Measurements from ENCODE around the gene LPO.

LPO gene

DNA sequence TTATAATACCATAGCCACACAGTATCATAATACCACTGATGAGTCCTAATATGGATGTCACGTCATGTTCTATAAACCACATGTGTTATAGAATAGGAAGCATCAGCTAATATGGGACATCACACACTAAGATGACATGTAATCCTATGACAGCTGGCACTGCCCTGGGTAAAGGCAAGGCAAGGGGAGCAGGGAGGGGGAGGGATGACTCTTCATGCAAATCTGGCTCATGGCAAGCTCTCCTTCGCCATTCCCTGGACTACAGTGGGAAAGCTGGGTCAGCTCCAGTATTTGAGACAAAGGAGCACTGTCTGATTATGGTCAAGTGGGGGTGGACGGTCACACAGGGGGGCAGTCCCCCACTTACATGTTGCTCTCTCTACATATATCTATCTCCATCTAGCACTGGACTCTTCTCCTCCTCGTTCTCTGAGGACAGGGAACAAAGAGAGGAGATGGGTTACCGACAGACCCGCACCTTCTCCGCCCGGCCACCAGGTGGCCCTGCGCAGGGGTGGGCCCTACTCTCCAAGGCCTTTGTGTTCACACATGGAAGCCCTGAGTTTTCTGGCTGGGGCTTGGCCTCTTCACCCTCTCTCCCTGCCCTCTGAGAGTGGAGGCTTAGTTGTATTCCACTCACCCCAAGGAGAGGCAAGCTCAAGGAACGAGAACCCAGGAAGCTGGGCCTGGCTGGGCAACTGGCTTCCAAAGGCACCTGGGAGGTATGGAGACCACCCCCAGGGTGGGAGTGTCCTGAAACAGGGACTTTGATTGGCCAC, 65.8 kb downstream of the LPO start:
- peak; percentile 51 for DNase-seq (ENCODE audit: low read depth)

DNA sequence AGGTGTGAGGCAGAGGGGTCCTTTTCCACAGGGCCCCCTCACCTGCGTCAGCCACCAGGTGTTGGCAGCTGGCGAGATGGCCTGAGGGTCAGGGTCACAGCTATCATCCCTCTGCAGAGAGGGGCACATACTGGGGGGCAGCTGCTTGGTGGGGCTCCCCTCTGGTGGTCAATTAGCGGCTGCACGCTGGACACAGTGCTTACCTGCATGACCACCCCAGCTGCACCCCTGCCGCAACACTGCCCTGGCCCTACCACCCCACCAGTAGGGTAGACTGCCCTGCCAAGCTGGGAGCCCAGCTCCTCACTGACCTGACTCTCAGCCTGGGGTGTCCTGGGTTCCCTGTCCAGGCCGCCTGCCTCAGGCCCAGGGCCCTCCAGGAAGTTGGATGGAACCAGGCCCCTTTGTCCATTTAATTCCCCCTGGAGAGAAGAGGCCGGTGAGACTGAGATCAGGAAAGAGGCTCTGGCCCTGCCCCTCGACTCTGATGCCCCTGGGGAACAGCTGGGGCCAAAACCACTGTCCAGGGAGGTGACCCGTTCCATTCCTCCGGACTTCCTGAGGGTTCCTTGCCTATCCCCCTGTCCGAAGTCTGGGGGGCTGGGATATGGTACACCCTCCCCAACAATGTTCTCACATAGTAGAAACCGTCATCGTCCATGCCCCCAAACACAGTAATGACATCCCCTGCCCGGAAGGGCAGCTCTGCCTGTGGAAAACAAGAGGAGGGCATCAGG, 66.5 kb downstream of the LPO start:
- no peak for DNase-seq (ENCODE audit: low read depth)

DNA sequence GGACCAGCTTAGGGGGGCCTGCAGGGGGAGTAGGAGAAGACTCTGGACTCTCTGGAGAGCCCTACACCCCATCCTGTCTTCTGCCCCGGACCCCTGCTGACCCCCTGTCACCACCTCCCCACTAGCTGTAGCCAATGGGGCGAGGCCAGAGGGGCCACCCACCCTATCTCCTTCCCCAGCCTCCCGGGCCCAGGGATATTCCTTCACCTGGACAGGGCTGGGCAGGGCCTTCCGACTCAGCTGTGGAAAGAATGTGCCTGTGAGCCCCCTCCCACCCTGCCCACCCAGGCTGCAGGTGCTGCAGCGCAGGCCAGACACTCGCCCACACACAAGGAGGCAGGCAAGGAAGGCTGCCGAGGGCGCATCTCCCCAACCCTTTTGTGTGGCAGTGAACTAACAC, 67.2 kb downstream of the LPO start:
- no peak for DNase-seq (ENCODE audit: low read depth)

DNA sequence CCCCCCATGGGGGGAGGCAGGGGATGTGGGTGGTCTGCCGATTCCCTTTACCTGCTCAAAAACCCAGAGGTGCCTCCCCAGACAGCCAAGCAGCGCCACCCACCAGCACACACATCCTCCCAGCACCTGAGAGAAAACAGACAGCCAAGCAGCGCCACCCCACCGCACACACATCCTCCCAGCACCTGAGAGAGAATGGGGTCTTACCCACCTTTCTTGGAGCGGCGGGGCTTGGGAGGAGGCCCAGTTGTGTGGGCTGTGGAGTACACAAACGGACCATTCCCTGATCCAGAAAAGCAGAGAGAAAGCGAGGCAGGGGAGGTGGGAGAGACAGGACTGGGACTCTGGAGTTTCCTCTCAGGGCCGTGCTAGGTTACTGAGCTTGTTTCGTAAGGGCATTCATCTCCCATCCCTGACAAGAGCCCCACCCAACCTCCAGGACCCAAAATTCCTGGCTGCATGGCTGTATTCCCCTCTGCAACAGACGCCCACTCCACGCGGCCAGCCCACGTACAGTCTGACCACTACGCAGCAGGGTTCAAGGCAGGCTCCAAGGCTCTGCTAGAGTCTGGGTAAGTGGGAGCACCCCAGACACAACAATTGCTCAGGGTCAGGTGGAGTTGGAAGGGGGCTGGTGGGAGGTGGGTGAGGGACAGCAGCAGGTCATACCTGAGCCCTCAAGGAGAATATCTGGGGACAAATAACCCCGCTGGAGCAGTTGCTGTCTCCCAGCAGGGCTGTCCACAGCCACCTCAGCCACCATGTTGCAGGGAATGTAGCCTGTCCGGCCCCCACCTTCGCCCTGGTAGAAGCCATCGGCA, 68.0 kb downstream of the LPO start:
- DNase-seq (ENCODE audit: low read depth), result no peak

DNA sequence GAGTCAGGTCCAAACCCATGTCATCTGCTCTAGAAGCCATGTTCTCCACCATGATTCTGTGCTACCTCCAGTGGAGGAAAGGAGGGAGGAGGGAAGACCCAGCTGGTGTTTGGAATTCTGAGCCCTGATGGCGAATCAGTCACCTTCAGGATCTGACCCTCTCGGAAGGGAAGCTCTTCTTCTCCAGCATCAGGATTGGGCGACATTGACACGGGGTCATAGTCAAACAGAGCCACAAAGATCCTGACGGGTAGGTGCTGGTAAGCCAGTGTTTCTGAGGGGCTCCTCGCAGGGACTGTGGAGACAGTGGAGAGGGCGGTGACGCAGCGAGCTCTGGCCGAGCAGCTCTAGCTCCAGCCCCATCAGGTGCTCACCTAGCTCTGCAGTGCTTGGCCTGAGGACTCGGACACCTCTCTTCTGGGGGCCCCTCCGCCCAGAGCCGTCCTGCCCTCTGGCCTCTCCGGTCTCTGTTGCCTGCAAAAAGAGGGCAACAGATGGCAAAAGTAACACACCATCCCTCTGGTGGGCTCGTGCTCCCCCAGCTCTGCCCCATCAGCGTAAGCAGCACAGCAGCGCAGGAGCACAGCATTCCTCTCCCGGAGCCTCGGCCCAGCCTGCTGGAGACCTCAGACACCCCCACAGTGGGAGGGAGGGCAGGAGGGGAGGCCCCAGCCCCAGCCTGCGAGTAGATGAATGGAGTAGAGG, 69.2 kb downstream of the LPO start:
- DNase-seq (ENCODE audit: low read depth), result no peak

DNA sequence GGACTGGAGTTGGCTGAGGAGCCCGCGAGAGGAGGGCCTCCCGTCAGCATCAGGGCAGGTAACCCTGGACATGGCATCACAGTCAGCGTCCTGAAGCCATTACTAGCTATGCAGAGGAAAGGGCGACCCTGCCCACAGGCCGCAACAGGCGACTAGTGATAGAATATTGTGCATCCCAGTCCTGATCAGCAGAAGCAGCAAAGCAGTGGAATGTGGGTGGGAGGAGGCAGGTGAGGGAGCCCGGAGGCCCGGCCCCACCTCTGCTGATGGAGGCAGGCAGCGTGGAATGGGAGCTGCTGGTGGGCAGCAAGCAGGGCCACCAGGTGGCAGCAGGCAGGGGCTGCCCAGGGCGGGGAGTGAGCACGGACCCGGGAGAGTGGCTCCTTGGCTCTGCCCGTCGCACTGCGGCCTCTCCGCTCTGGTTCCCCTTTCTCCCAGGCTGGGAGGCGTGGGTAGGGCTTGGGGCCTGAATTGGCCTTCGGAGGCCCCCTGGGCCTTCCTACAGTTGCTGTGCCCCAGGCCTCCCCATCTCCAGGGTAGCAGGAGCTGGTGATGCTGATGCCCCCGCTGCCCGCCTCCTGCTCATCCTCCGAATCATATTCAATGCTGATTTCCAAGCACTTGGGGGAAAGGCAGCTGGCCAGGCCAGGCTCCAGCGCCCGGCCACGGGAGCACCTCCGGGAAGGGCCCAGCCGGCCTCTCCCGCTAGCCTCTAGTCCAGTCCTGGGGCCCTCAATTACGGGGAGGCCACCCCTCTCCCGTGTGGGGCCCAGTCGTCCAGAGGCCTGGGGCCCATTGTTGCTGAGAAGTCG, 70.0 kb downstream of the LPO start:
- DNase-seq (ENCODE audit: low read depth), result peak; percentile 16

DNA sequence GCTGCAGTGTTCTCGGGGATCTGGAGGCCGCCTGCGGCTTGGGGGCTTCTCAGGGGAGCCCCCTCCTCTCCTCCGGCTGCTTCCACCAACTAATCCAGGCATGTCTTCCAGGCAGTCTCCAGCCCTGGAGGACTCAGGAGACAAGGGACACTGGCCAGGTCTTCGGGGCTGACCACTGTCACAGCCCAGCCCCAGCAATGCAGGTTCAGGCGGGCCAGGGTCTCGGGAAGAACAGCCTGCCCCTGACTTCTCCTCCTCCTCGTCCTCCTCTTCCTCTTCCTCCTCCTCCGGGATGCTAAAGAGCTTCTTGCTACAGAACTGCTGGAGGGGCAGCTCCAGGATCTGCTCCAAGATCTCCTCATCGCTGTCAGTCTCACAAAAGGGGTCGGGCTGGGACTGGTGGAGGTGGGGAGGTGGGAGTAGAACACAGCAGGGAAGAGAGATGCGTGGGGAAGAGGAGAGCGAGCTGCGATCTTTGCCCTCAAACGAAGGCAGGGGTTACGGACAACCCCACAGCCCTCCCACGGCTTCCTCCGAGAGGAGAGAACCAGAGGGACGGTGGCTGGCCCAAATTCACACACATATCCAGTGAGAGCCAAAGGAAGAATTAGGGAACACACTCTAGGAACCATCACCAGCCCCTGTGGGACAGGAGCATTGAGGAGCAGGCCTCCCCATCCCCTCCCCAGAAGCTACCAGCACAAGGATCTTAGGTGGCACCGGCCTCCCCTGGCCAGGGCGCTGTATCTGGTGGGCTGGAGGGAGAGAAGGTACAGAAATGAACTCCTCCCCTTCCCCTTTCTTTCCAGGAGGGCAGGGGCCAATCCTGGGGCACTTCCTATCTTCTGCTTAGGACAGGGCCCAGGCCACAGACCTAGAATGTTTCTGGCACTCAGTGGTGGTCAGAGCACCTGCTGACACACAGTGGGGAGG, 70.9 kb downstream of the LPO start:
- no peak for DNase-seq (ENCODE audit: low read depth)

DNA sequence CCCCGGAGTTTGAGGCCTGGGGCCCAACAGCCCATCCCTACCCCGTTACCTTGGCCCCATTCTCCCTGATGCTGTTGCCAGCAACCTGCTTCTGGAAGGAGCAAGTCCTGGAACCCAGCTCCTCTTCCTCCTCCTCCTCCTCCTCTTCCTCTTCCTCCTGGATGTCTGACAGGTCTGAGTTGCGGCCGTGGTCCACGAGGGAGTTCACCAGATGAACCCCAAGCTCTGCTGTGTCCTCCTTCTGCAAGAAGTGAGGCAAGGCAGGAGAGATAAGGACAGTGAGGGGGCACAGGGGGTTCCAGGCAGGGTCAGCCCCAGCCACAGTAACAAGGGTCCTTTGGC, 71.5 kb downstream of the LPO start:
- no peak for DNase-seq (ENCODE audit: low read depth)

DNA sequence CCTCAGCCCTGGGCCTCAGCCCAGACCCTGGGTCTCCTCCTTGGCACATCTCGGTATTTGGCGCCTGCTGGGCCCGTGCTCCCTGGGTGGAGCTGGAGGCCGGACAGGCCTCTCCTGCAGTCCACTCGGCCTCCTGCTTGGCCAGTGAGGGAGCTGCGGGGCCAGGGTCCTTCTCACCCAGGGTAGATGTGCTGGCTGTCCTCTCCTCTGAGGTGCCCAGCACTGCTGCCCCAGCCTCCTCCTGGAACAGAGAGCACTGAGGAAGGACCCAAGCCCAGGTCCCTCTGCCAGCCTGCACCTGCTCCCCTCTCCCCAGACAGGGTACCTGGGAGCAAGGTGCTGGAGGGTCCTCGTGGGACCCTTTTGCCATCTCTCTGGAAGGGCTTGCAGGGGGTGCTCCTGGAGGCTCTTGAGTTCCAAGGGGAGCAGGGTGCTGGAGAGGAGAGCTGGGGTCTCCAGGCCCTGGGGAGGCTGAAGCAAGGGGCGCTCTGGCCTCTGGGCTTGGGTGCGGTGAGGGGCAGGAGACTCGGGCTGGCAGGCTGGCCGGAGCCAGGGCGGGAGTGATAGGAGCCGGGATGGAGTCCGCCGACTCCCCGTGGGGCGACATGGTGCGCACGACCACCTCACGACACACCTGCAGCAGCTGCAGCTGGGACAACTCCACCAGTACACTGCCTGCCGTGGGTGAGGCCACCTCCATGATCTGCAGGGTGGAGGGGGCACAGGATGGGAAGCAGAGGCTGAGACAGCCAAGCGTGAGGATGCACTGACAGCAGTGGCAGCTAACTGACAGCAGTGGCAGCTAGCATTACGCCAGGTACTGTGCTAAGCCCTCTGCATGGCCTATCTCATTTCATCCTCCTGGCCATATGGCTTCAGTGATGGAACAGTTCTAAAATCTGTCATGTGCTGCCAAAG, 72.4 kb downstream of the LPO start:
- DNase-seq (ENCODE audit: low read depth), result no peak

DNA sequence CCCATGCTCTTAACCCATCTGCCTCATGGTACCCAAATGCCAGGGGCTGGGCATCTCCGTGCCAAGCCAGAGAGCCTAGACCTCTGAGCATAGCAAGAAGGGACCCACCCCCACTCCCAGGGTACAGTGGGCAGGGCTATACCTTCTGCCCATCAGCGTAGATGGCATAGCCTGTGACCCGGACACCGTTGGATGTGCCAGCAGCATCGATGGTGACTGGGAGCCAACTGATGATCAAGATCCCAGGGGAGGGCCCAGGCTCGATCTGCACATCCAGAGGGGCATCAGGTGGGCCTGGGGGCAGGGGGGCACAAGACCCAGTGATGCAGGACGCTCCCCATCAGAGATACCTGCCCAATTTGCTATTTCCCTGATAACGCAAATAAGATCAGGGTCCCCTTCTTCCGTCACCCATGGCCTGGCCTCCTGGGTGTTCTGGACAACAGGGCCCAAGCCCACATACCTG, 73.1 kb downstream of the LPO start:
- DNase-seq (ENCODE audit: low read depth), result no peak

DNA sequence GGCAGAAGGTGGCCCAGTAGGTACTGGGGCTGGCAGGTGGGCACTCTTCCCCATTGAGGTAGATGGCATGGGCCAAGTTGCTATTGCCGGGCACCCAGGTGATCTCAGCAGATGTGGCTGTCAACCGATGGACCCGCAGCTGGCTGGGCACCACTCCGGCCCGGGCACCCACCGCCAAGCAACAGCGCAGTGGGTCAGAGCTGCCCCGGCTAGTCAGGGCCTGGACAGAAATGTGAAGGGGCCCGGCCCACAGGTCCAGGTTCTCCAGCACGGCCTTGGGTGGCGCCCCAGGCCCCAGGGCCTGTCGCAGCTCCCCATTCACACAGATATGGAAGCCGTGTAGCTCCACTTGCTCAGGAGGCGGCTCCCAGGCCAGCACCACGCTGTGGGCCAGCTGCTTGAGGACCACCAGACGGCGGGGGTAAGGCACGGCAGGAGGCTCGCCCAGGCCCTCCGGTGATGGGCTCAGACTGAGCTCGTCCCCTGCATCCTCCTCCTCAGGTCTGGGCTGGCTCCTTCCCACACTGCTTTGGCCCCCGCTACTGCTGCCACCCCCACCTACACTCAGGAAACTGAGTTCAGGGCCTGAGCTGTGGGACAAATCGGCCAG, 73.7 kb downstream of the LPO start:
- no peak for DNase-seq (ENCODE audit: low read depth)

DNA sequence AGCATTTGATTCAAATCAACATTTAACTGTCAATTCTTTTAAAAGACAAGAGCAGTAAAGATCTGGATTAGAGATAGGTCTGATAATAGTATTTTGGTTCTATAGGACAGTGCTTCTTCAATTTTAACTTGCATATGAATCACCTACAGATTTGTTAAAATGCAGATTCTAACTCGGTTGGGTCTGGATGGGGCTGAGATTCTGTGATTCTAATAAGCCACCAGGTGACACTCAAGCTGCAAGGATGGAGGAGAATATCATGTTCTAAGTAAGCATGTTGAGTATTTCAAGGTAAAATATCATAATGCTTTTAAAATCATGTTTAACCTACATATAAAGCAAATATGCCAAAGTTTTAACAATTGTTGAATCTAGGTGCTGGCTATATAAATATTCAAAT, 74.4 kb downstream of the LPO start:
- no peak for DNase-seq (ENCODE audit: low read depth)

DNA sequence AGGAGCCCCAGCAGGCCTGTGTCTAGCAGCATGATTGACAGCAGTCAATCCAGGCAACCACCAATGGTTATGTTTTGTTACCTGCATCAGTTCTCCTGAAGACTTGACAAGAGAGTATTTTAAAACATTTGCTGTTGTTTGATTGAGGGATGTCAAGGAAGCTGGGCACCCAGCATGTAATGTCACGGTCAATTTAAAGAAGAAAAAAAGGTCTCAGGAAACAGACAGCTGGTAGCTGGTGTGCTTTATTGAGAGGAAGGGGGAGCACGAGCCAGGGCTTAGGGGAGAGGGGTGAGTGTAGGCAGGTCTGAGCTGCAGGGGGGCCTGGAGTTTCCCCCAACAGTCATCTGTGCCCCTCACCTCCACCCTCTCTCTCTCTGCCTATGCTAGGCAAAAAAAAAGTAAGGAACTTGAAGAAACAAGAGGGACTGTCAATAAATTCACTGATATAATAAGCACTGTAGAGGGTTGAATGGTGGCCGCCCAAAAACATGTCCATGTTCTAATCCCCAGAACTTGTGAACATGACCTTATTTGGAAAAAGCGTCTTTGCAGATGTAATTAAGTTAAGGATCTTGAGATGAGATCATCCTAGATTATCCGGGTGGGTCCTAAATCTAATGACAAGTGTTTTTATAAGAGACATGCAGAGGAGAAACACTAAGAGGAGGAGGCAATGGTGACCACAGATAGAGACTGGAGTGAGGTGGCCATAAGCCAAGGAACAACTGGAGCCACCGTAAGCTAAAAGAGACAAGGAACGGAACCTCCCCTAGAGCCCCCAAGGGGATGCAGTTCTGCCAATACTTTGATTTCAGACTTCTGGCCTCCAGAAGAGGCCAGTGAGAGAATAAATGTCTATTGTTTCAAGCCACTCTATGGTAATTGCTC, 75.7 kb downstream of the LPO start:
- peak; percentile 19 for DNase-seq (ENCODE audit: low read depth)

DNA sequence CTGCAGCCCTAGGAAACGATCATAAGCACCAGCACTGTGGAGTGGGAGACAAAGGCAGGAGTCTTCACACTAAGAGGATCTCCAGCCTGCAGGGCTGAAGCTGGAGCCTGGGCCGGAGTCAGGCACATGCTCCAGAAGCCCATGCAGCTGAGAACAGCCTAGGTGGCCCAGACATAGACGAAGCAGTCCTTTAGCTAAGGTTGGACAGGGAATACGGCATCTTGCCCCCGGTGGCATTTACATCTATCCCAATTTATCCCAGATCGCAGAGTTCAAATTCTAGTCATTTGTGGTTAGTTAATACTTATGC, 76.3 kb downstream of the LPO start:
- no peak for DNase-seq (ENCODE audit: low read depth)

DNA sequence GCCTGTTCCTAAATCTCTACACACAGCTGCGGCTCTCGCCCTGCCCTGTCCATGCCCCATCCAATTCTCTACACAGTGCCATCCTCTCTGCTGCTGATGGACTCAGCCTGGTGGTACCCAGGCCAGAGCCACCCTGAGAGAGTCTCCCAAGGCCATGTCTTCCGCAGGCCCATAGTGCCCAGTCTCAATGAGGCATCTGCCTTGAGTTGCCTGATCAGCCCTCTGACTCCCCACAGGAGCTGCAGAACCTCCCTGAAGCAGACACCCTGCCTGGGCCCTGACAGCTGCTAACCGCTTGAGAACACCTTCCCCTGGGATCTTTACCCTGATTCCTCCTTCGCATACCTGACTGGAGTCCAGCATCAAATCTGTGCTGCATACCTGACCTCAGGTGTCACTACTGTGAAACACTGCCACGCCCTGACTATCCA, 76.9 kb downstream of the LPO start:
- no peak for DNase-seq (ENCODE audit: low read depth)

DNA sequence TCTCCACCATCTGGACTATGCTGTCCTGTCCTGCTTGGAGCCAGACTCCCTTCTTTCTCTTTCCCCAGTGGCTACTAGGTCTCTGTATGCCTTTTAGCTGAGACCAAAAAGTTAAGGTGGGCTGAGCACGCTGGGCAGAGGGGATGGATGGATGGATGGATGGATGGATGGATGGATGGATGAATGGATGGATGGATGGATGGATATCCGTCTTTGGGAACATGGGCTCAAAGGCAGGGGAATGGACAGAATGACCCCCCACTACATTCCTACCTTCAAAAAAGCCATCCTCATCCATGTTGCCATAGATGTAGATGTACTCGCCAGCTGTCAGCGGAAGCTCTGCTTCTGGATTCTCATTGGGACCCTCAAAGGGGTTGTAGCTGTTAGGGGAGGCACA, 77.4 kb downstream of the LPO start:
- no peak for DNase-seq (ENCODE audit: low read depth)

DNA sequence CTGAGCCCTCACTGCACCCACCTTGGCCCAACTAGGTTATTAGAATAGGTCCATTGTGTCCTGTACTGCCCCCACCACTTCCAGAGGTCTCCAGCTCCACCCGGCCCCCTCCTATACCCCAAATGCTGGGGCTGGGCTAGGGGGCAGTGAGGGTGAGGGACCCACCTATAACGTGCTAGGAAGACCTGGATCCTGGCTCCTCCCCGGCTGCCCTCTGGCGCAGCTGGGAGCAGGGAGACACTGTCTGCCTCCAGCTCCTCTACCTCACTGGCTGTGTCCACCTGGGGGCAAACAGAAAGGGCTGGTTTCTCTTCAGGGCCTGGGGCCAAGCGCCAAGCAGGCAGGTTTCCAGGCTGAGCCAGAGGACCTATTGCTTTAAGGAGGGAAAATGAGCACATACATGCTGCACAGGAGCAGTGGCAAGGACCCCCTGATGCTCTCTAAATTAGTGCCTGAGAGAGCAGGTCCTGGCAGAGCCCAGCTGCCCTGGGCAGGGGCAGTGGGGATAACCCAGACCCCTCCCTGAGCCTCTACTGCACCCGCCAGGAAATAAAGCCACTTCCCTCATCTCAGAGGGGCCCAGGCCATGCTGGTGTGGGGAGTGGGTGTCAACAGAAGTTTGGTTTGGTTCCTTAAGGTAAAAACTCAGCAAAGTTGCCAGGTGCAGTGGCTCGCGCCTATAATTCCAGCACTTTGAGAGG, 78.0 kb downstream of the LPO start:
- no peak for DNase-seq (ENCODE audit: low read depth)

Measured in EH (cell line).